Measurements from ENCODE around the gene CRISPLD2.

CRISPLD2 gene

DNA sequence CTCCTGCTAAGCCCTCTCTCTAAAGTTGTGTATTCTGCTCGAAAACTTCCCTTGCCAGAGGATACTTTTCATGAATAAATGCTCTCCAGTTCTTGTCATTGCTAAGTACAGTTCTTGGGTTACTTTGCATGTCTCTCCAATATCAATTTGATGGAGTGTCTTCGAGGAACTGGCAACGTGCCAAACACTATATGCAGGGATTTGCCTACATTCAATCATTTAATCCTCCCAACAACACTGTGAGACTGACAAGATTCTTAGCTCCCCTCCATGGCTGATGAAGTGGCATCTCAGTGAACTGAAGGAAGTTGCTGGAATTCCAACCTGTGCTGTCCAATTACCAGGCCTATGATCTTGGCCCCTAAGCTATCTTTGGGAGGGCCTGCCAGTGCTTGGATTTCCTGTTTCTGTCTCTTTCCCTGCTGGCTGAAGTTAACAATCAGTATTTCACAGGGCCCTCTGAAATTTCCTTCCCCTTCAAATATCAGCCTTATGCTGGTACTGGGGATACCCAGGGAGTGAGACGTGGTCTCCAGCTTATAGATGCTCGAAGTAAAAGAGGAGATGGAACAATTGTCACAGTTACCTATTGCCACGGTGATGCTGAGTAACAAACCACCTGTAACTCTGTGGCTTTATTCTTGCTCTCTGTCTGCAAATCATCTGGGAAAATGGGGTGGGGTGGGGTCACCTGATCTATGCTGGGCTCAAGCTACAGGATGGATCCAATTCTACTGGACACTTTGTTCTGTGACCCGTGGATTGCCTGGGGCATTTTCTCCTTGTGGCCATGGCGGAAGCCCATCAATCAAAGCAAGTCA lies 19.4 kb upstream of the CRISPLD2 start:
- DNase-seq = no peak

DNA sequence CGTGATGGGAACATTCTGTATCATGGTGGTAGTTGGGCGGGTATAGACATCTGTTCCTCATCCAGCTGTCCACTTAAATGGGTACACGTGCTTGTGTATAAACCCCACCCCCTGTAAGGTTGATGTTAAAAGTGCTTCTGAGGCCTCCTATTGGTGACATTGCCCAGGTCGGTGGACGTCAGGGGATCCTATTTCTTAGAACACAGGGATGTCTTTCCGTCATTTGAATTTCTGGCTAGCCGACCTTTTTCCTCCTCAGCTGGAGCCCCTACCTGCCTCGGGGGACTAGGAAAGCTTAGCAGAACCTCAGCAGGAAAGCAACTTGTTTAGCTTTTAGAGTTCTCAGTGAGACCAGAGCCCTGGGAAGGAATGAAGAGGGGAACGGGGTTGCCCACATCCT lies 16.6 kb upstream of the CRISPLD2 start:
- no peak for DNase-seq

DNA sequence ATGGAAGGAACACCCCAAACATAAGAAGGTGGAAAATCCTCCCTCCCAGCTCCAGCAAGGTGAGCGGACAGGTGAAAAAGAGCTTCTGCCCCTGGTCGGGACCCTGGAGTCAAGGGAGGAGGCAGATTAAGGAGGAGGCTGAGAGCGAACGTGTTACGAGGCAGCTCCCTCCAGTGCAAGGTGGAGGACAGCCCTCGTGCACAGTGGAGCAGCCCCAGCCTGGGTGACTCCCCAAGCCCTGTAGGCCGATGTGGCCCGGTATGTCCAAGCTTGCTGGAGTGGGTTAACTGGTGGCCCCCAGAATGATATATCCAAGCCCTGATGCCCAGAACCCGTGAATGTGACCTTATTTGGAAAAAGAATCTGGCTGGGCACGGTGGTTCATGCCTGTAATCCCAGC lies 15.5 kb upstream of the CRISPLD2 start:
- no peak for DNase-seq

DNA sequence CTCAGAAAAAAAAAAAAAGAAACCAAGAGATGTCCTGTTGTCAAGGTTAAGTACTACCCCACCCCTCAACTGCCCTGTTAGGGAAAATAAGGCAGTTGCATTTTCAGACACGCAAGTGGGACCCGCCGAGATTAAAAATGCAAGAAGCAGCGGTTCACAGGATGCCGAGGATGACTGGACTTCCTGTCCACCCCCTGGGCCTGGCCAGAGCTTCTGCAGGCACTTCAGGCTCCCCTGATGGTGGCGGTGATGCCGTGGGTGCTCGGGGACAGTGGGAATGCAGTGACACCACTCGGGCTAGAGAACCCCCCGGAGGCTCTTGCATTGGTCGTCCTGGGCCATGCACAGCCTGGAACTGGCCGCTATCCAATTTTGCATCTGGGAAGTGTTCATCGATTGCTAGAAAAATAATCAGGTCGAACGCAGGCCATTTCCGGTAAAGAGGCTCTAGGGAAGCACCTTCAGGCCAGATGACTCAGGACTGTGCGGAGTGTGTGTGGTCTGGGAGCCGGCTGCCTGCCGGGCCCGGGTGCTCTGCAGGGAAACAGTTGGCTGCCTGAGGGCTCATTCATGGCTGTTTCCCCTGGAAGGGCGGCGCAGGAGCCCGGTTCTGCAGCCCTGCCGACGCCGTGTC lies 13.4 kb upstream of the CRISPLD2 start:
- no peak for DNase-seq

DNA sequence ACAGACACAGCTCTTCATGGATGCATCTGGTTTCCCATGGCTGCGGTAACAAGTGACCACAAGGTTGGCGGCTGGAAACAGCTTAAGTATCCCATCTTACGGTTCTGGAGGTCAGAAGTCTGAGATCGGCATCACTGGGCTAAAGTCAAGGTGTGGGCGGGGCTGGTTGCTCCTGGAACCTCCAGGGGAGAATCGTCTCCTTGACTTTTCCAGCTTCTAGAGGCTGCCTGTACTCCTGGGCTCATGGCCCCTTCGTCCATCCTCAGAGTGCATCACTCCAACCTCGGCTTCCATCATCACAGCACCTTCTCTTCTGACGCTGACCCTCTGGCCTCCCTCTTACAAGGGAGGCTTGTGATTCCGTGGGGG lies 12.9 kb upstream of the CRISPLD2 start:
- no peak for DNase-seq

DNA sequence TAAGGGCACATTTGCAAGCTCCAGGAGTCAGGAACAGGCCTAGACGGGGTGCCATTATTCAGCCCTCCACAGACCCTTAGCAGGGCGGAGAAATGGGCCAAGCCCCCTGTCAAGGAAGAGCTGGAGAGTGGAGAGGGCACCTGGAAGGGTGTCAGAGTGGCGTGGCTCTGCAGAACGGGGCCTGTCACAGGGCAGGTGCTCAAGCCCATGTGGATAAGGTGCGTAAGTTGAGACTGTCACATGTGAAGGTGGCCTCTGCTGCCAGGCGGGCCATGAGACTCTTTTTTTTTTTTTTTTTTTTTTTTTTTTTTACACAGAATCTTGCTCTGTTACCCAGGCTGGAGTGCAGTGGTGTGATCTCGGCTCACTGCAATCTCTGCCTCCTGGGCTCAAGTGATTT lies 12.0 kb upstream of the CRISPLD2 start:
- DNase-seq = no peak

DNA sequence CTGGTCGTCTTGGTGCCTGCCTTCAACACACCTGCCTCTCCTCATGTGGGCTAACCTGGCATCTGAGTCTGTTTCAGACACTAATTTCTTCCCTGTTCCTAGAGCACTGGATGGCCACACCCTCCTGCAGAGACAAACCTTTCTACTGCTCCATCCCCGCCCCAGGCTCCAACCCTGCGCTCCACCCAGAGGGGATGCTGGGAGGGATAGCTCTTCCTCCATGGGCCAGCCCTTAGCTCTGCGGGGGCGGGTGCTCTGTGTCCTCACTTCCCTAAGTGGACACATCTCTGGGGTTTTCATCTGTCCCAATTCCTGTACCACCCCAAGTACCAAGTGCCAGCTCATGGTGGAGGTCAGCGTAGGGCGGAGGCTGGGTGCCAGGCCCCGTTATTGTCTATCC lies 11.0 kb upstream of the CRISPLD2 start:
- DNase-seq = no peak

DNA sequence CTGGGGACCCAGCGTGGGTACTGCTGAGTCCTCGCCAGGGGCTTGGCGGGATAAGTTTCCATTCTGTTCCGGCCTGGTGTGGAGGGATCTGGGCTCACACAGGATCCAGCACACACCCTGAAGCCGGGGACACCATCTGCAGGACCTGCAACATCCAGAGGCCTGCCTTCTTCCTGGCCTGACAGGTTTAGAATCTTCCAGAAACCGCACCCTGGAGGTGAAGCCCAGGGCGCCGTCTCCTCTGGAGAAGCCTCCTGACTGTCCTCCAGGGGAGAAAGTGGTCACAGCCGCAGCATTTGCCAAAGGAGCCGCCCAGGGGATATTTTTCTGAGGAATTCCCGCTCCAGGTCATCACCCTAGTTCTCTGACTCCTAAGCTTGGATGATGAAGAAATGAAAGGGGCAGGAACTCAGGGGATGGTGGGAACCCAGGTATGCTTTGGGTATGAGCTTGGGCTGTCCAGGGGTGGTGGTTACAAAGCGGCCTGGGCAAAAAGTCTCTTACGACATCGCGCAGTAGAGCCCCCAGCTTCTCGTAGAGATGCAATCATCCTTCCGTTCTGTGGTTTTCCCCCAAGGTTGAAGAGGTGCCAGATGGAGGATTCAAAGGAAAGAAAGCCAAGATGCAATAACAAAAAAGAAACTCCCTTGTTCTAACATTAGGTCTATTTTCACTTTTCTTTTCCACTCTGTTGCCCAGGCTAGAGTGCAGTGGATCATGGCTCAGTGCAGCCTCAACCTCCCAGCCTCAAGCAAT lies 9.1 kb upstream of the CRISPLD2 start:
- DNase-seq = no peak

DNA sequence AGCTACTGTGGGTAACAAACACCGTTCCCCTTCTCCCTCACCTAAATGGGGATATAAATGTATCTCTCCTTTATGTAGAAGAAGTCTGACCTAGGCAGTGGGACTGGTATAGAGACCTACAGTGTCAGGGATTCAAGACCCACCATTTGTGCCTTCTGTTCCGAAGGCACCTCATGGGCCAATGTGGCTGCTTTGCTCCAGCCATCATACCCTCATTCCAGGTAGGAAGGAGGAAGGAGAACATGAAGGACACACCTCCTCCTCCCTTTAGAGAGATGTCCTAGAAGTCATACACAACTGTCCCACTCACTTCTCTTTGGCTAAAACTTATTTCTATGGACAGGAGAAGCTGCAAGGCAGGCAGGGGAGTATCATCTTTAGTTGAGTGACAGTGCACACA lies 8.3 kb upstream of the CRISPLD2 start:
- no peak for DNase-seq

DNA sequence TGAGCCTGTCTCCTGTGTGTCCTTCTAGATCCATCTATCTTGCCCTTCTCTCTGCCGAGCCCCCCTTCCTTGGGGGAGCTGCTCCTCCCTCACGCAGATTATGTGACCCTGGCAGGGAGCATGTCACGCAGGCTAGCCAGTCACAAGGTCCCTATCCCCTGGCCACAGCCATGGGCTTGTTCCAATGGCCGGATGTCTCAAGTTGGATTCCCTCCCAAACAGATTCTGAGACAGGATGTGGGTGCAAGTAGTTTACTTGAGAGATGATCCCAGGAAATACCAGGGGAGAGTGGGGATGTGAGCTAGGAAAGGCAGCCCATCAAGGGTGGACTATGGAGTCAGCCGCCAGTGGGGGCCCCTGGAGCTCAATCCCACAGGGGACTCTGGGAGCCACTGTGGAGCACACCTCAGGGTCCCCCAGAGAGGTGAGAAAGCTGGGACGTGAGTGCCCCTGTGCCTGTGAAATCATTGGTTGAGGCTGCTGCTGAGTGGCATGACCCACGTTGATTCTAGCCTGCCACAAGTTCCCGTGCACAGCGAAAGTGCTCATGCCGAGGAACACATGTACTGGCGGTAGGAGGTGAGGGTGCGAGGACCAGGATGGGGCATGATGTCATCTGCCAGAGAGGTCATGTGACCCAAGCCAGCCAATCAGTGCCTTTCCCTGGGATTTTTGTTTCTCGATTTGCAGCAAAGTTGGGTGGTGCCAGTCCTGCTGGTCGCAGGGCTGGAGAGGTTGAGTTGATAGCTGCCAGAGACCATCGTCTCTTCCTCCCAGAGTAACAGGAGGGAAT lies 6.4 kb upstream of the CRISPLD2 start:
- no peak for DNase-seq

DNA sequence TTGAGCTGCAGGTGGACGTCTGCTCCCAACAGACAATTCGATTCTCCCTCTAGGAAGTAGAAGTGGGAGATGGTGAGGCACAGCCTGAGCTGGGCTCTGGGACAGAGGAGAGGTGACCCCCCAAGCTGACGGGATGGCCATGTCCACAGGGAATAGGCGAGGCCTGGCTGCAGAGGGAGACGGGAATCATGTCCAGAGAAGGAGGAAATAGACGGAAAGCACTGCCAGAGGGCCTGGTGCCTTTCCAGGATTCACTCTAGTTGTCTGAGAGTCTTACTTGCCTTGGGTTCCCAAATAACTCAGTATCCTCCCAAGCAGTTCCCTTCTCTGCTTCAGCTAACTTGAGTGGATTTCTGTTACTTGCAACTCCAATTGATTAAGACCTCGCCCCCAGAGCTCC lies 4.3 kb upstream of the CRISPLD2 start:
- DNase-seq = no peak

DNA sequence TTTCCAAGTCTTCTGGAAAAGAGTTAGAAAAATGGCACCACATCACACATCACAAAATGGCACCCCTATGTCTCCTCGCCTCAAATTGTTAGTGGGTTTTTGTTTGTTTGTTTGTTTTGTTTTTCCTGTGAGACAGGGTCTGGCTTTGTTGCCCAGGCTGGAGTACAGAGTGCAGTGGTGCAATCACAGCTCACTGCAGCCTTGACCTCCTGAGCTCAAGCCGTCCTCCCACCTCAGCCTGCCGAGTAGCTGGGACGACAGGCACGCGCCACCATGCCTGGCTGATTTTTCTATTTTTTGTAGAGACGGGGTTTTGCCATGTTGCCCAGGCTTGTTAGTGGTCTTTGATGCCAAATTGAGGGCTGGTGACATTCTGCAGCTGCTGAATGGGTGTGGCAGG lies 3.8 kb upstream of the CRISPLD2 start:
- DNase-seq = no peak

DNA sequence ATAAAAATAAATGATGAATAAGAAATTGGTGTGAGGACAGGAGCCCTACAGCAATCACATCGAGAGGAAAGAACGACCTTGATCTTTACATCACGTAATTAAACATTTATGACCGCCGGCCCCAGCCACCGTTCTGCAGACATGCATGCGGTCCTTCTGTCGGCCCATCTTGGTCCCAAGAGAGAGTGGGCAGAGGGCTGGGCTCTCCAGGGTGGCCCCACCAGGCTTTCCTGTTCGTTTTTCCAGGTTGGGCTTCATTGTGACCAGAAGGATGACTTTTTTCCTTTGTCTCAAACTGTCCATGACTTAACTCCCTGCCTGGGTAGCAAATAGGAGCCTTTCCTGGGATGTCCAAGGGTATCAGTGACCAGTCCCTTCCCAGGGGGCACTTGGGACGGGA lies 3.3 kb upstream of the CRISPLD2 start:
- DNase-seq = no peak

DNA sequence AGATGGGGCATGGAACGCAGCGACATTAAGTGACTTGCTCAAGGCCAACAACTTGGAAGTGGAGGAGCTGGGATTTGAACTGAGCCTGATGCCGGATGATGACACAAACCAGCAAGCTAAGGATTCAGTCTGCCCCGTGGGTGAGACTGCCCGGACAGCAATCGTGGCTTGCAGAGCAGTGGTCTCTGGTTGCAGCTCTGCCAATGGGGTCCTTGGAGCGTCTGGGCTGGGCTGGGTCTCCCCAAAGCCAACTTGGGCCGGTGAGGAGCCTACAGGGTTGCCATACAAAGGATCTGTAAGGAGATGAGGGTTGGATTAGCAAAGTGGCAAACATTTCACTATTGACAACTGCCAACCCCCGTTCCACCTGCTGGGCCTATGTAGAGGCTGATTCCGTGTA lies 2.6 kb upstream of the CRISPLD2 start:
- DNase-seq = no peak

DNA sequence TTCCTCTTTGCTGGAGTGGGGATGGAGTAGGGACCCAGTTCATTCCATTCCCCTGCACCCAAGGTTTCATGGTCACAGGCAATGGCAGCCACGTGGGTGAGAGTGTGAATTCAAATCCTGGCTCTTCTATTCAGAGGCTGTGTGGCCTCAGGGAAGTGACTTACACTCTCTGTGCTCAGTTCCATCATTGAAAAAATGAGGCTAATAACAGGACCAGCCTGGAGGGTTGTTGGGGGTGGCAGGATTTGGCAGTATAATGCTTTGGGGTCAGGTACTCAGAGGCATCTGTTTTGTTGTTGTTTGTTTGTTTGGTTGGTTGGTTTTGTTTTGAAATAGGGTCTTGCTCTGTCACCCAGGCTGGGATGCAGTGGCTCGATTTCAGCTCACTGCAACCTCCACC lies 2.2 kb upstream of the CRISPLD2 start:
- no peak for DNase-seq

DNA sequence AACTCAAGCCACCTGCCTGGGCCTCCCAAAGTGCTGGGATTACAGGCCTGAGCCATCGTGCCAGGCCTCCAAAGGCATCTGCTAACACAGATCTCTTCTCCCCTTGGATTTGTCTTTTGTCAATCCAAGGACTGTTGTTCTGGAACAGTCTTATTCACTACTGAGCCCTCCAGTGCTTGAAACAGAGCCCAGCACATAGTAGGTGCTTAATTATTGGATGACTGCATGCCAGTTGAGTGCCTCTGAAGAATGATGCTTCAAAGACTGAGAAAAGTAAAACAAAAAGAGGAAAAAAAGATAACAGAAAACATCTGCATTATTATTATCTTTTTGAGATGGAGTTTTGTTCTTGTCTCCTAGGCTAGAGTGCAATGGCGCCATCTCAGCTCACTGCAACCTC lies 1.7 kb upstream of the CRISPLD2 start:
- no peak for DNase-seq

DNA sequence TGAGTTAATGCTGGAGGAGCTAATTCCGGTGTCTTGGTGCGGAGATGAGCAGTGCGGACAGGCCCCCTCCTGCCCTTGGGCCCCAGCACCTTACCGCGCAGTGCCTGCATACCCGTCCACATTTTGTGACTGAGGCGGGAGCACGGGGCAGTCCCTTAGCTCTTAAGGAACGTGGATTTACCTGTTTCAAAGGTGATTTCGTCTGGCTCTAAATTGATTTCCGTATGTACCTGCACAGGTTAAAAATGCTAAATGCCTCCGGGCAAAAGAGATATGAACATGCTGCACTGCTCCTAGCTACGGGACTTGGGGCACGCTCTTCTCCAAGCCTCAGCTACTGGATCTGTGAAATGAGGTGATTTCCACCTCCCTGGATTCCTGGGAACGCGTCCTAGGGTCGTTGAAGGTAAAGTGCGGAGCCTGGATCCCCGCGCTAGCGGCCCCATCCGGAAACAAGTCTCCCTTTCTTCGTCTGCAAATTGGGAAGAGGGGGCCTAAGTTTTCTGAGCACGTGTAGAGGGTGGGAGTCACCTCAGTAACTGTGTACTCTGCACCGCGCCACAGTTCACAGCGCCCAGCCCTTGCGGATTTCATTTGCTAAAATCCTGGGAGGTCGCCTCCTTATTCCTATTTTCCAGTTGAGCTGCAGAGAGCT lies 669 bp upstream of the CRISPLD2 start:
- DNase-seq = no peak

DNA sequence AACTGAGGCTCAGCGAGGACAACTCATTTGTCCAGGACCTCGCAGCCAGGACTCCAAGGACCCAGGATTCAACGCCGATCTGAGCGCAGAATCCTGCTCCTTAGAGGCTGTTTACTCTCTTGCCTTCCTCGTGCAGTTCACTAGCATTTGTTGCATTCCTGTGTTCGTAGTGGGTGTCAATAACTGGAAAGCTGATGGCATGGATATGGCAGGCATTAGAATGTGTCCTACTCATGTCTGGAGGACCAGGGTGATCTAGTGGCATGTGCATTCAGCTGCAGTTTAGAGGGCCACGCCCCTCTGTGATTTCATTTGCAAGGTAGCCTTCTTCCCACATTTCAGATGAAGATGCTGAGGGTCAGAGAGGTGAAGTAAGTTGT lies 510 bp downstream of the CRISPLD2 start:
- DNase-seq = peak; percentile 31

DNA sequence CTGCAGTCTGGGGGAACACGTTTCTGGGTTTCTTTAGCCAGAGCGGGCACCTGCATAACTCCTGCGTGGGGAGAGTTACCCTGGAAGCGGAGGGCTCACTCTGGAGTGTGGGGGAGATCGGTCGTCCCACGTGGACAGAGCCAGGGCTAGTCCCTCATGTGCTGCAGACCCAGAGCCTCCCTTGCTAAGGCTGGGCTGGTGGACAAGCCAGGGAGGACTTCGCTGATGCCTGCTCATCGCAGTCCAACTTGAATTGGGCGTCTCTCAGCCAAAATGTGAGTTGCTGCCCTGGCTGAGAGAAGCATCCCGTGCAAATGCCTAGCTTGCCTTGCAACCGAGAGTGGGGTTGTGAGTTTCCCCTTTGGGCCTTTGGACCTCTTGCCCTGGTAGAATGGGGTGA lies 986 bp downstream of the CRISPLD2 start:
- DNase-seq = no peak

DNA sequence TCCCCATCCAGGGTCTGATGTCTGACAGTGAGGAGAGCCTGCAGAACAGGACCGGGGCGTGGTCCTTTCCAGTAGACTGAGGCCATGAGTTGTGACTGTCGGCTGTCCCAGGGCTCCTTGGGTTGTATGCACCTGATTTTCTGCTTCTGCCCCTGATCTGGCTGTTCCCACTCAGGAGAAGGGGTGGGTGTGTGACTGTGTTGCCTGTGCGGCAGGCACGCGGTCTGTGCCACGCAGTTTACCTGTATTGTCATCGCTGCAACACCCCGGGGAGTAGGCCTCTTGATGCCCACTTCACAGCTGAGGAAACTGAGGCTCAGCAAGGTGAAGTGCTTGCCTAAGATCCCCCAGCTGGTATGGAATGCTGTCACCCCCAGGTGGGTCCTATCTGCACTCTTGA lies 1.4 kb downstream of the CRISPLD2 start:
- no peak for DNase-seq

DNA sequence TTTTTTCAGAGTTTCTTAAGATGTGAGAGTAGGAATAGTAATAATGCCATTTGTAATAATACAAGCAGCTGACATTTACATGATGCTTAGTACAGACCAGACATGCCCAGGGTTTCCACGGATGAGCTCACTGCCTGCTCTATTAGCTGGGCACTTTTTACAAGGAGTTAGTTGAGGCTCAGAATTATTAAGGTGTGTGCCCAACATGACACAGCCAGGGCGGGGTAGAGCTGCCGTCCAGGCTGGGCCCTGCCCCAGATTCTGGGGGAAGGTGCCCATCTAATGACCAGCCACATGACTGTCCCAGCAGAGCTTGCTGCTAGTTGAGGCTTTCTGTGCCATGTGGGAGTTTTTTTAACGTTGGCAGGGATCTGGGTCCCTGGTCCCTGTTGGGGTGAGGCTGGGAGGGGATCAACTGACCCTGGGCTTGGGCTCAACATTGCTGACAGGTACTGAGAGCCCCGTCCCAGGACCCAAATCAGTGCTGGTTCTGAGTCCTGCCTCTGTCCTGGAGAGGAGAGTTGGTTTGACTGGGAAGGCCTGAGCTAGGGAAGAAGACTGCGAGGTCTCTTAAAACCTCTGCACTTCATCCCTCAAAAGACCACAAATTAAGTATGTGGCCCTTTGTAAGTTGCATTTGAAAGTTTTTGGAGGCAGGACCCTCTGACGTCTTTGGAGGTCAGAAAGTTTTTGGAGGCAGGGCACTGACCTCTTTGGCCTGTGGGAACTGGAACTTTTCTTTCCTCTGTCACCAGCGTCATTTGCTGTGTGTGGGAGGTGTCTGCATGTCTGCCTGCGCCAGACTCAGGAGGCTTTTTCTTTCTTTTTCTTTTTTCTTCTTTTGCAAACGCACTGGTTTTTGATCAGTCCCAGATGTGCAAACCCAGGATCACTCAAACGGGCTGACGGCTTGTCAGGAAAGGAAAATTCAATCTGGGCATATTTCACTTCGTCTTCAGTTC lies 2.2 kb downstream of the CRISPLD2 start:
- no peak for DNase-seq

DNA sequence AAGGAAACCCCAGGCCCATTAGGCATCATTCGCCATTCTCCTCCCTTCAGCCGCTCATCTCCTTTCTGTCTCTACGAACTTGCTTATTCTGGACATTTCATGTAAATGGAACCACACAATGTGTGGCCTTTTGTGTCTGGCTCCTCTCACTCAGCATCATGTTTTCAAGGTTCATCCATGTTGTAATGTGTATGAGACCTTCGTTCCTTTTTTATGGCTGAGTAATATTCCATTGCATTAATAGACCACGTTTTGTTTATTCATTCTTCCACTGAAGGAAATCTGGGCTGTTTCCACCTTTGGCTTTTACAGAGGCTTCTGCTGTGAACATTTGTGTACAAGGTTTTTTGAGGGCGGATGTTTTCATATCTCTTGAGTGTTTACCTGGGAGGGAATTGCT lies 3.2 kb downstream of the CRISPLD2 start:
- DNase-seq = no peak
